DOHH2 (cell line): ENCODE results near the gene CCDC160.

Source experiments
- H3F3A ChIP-seq: fragments of 200-600 bp; sonication (generic), shearing (Covaris generic); 2 replicates; pipeline ENCODE4 v1.6.0; 2016; ENCODE audit warnings: antibody characterized with exemption, mild to moderate bottlenecking; ENCODE audit not compliant: control insufficient read depth, insufficient read depth
- H3K27ac ChIP-seq: fragments of 200-600 bp; sonication (generic); 2 replicates; pipeline ENCODE4 v1.5.1; 2014; ENCODE audit warnings: low read depth, mild to moderate bottlenecking, low read length, moderate library complexity
- H3K27me3 ChIP-seq: fragments of 200-600 bp; sonication (generic); 2 replicates; pipeline ENCODE4 v1.6.1; 2014; ENCODE audit warnings: mild to moderate bottlenecking, low read length, mixed read lengths; ENCODE audit not compliant: control insufficient read depth
- H3K36me3 ChIP-seq: fragments of 200-600 bp; sonication (generic); 2 replicates; pipeline ENCODE4 v1.6.1; 2014; ENCODE audit warnings: mild to moderate bottlenecking, low read length, moderate library complexity, mixed read lengths; ENCODE audit not compliant: control insufficient read depth
- H3K4me1 ChIP-seq: fragments of 200-600 bp; sonication (generic); 2 replicates; pipeline ENCODE4 v1.6.1; 2014; ENCODE audit warnings: mild to moderate bottlenecking, low read length, mixed read lengths; ENCODE audit not compliant: control insufficient read depth
- H3K4me2 ChIP-seq: fragments of 200-600 bp; sonication (generic); 2 replicates; pipeline ENCODE4 v1.6.0; 2014; ENCODE audit warnings: mild to moderate bottlenecking, low read length, moderate library complexity
- H3K4me3 ChIP-seq: fragments of 200-600 bp; sonication (generic); 2 replicates; pipeline ENCODE4 v1.5.1; 2014; ENCODE audit warnings: mild to moderate bottlenecking, low read length, mixed read lengths
- H3K79me2 ChIP-seq: fragments of 200-600 bp; sonication (generic); 2 replicates; pipeline ENCODE4 v1.6.1; 2014; ENCODE audit warnings: mild to moderate bottlenecking, low read length, mixed read lengths; ENCODE audit not compliant: control insufficient read depth
- H3K9me2 ChIP-seq: fragments of 200-600 bp; sonication (generic); replicated peaks from 2 replicates; pipeline ENCODE4 v1.6.1; 2014; ENCODE audit warnings: mild to moderate bottlenecking, low read length, mixed read lengths; ENCODE audit not compliant: control insufficient read depth
- H3K9me3 ChIP-seq: fragments of 200-600 bp; sonication (generic); 2 replicates; pipeline ENCODE4 v1.6.1; 2014; ENCODE audit warnings: antibody characterized with exemption, low read length, mixed read lengths; ENCODE audit not compliant: control insufficient read depth, insufficient read depth
- H4K20me1 ChIP-seq: fragments of 200-600 bp; sonication (generic); 2 replicates; pipeline ENCODE4 v1.6.0; 2014; ENCODE audit warnings: low read depth, mild to moderate bottlenecking, antibody characterized with exemption, low read length, moderate library complexity; ENCODE audit not compliant: control insufficient read depth, insufficient read depth
- EZH2phosphoT487 ChIP-seq: fragments of 200-600 bp; sonication (generic); IDR thresholded peaks from 2 replicates; pipeline ENCODE4 v1.6.1; 2017; ENCODE audit warnings: borderline replicate concordance, mild to moderate bottlenecking, antibody characterized with exemption, low read length, moderate library complexity, mixed read lengths
- TF ChIP-seq, protein P1 (sequence below): fragments of 200-600 bp; sonication (generic); IDR thresholded peaks from one replicate; pipeline ENCODE4 v1.5.1; 2014; ENCODE audit warnings: antibody characterized with exemption, mild to moderate bottlenecking, low read depth, low read length; ENCODE audit not compliant: poor library complexity, severe bottlenecking

Gene CCDC160

DNA sequence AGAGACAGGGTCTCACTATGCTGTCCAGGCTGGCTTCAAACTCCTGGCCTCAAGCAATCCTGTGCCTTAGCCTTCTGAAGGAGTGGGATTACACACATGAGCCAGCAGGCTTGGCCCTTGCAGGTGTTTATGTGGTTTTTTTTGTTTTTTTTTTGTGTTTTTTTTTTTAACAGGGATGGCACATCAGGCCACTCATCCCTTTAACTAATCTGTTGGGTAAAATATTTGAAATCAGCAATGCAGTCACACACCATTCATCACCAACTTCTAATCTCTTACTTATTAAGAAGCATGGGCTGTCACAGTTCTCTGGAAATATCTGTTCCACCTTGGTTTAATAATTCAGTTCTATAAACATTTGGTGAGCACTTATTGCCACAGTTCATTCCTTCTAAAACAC is 12.3 kb downstream of the CCDC160 start:
- H3K4me3 ChIP-seq, result no peak overlapping the region
- no peaks in the 10 kb centered on the region for H3K4me1 ChIP-seq
- H3K36me3 ChIP-seq, result no peaks in the 10 kb centered on the region
- H4K20me1 ChIP-seq, result no peaks in the 10 kb centered on the region
- no peaks in the 10 kb centered on the region for H3K79me2 ChIP-seq
- no peak for TF ChIP-seq EZH2phosphoT487
- TF ChIP-seq, protein P1, sequence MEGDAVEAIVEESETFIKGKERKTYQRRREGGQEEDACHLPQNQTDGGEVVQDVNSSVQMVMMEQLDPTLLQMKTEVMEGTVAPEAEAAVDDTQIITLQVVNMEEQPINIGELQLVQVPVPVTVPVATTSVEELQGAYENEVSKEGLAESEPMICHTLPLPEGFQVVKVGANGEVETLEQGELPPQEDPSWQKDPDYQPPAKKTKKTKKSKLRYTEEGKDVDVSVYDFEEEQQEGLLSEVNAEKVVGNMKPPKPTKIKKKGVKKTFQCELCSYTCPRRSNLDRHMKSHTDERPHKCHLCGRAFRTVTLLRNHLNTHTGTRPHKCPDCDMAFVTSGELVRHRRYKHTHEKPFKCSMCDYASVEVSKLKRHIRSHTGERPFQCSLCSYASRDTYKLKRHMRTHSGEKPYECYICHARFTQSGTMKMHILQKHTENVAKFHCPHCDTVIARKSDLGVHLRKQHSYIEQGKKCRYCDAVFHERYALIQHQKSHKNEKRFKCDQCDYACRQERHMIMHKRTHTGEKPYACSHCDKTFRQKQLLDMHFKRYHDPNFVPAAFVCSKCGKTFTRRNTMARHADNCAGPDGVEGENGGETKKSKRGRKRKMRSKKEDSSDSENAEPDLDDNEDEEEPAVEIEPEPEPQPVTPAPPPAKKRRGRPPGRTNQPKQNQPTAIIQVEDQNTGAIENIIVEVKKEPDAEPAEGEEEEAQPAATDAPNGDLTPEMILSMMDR, result no peak
- no peak overlapping the region for H3K4me2 ChIP-seq
- no peaks in the 10 kb centered on the region for H3K9me3 ChIP-seq
- no peaks in the 10 kb centered on the region for H3F3A ChIP-seq
- no peak overlapping the region for H3K27ac ChIP-seq
- no peaks in the 10 kb centered on the region for H3K9me2 ChIP-seq
- H3K27me3 ChIP-seq, result peaks cover 9% of the 10 kb centered on the region; the same call in 1 of the 2 replicates

DNA sequence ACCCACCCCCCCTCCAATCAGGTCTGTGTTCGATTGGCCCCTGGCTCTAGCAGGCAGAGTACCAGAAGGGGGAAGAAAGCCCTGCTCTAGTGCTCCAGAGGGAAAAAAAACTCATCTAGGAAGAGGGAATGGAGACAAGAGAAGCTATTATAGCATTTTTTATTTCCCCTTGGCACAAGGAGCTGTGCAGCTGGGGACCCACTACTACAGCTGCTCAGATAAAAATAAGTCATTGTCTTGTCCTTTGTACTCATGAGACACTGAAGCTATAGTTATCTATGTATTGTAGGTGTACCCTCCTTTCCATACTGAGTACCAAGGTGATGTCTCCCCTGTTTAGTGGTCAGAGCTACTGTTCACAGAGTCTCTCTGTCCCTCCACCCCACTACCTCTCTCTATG is 14.3 kb downstream of the CCDC160 start:
- Histone ChIP-seq H3K4me2 (no peak overlapping the region), H3F3A (no peaks in the 10 kb centered on the region)

DNA sequence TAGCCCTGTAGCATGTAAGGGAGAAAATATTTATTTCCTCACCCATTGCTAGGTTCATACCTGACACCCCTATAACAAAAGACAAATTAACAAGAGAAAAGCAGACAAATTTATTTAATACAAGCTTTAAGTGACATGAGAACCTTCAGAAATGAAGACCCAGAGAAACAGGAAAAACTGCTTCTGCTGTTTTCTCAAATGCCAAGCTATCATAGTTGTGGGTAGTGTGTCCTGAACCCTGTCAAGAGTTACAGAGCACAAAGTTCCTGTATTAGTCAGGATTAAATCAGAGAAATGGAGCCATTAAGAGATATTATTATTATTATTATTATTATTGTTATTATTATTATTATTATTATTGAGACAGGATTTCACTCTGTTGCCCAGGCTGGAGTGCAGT is 17.5 kb downstream of the CCDC160 start:
- H3K27me3 ChIP-seq, result 0 out of 2 replicates have a peak, but pooled peaks cover 4% of the 10 kb centered on the region
- H3K79me2 ChIP-seq, result no peaks in the 10 kb centered on the region
- H3K4me1 ChIP-seq, result no peaks in the 10 kb centered on the region
- no peak overlapping the region for H3K4me3 ChIP-seq
- H3K9me2 ChIP-seq, result no peaks in the 10 kb centered on the region
- no peak overlapping the region for H3K4me2 ChIP-seq
- H3K27ac ChIP-seq, result no peak overlapping the region
- no peaks in the 10 kb centered on the region for H4K20me1 ChIP-seq
- H3K36me3 ChIP-seq, result no peaks in the 10 kb centered on the region
- TF ChIP-seq, protein P1, result no peak
- TF ChIP-seq EZH2phosphoT487, result no peak
- H3F3A ChIP-seq, result no peaks in the 10 kb centered on the region
- H3K9me3 ChIP-seq, result no peaks in the 10 kb centered on the region

More for the DNA sequence above, 14.3 kb downstream of the CCDC160 start:
- TF ChIP-seq EZH2phosphoT487, result no peak
- TF ChIP-seq, protein P1, result no peak
- Histone ChIP-seq H3K27ac (no peak overlapping the region), H3K27me3 (peaks cover 4% of the 10 kb centered on the region; the same call in 1 of the 2 replicates), H3K9me2 (no peaks in the 10 kb centered on the region), H3K4me1 (no peaks in the 10 kb centered on the region), H3K79me2 (no peaks in the 10 kb centered on the region), H3K9me3 (no peaks in the 10 kb centered on the region), H4K20me1 (no peaks in the 10 kb centered on the region), H3K36me3 (no peaks in the 10 kb centered on the region), H3K4me3 (no peak overlapping the region)
